Activated CD4-positive, alpha-beta T cell treated with anti-CD3 and anti-CD28 coated beads, Interleukin-2, amount 50 U/mL, for 48 hours (primary cell): ENCODE results near the gene EVI2A.
A peak's percentile ranks its signal among the peaks of the same experiment; 100 is the strongest.
"Not testable (repeated sequence)": the region's sequence is repeated elsewhere in the genome, so short reads cannot be mapped to it uniquely, and the experiment has no call there.

ENCODE experiments used
- DNase-seq, 2 experiments: peaks; one replicate each; pipeline ENCODE4 v3.0.0-alpha.2; 2020

The EVI2A gene, protein sequence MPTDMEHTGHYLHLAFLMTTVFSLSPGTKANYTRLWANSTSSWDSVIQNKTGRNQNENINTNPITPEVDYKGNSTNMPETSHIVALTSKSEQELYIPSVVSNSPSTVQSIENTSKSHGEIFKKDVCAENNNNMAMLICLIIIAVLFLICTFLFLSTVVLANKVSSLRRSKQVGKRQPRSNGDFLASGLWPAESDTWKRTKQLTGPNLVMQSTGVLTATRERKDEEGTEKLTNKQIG

DNA sequence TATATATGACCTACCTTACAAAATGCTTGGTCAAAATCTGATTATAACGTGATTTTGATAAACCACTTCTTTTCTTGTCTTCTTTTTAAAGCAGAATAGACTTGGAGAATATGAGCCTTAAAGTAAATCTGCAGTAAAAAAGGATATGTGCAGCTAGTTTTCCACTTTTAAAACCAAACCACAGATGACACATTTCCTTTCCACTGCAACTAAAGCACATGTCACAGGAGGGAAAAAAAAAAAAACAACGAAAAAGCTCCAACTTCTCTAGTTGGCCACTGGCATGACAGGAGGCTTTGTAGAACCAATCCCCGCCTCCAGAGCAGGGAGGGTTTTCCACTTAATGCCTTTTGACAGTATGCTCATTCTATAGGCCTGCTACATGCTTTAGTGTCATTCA, at the start of gene EVI2A:
Gene EVI2A, minus strand, starts transcription at position 142 of the 400 bp plus-strand sequence. CDS start 2,609 bp downstream, outside the sequence.
- DNase-seq: peak; percentile 69 to 80

DNA sequence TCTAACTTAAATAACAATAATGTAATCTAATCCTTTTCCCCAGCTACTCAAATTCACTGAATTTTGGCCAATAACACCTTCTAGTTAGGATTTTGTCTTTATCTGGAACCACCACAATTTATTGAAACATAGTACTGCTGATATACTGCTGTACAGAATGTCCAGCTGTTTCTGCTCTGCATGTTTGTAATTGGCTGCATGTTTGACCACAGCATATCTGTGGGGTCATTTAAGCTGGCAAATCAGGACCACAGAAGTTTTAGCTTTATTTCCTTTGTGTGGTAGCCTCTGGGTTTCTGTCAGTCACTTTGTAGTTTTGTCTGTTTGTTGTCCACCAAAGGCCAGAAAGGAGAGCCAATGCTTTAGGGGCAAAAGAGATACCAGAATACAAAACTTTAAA, 47.8 kb upstream of the EVI2A start:
- DNase-seq: no peak

DNA sequence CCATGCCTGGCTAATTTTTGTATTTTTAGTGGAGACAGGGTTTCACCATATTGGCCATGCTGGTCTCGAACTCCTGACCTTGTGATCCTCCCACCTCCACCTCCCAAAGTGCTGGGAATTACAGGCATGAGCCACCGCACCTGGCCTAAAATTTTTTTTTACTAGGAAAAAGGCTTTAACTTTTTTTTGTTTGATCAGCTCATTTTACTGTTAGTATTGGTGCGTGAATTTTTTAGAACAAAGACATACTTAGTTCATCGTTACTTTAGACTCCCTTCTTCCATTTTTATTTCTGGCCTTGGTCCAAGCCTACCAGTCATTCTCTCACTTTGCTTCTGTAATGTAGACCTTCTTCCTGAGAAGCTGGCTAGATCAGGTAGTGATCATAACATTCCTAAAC, 44.7 kb upstream of the EVI2A start:
- DNase-seq: no peak

DNA sequence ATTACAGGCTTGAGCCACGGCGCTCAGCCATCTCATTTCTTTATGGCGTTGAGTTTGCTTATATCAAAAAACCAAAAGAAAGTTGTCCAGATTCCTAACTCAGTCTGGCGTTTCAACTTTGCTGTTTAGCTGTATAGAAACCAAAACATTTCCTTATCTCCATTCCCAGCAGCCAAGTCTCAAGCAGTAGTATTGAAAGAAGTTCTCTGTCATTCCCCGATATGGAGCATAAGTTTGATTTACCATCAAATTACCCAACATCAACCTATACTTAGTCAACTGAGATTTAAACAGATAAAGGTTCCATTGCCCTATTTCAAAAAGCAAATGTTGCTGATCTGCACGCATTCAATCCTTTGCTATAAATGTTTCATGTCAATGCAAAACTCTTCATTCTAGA, 42.6 kb upstream of the EVI2A start:
- no peak for DNase-seq

DNA sequence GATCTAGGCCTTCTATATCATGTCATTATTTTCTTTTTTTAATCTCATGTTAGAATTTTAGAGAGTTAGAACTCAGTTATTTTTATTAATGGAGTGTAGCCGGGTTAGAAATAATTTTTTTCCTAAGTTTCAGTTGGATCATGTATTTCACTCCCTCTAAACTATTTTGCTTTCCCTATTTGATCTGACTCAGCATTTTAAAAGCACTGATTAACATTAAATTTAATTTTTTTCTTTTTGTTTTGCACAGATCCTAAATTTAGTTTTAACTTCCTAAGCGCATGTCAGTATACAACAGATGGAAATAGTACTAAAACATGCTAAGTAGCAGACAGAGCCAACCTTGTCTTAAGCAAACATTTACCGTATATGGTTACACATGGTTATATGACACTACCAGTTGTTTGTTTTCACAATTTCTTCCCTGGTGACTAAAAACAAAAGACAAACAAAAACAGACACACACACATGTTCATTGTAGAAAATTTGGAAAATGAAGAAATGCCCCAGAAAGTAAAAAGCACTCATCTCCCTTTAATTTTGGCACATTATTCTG, 36.5 kb upstream of the EVI2A start:
- no peak for DNase-seq

DNA sequence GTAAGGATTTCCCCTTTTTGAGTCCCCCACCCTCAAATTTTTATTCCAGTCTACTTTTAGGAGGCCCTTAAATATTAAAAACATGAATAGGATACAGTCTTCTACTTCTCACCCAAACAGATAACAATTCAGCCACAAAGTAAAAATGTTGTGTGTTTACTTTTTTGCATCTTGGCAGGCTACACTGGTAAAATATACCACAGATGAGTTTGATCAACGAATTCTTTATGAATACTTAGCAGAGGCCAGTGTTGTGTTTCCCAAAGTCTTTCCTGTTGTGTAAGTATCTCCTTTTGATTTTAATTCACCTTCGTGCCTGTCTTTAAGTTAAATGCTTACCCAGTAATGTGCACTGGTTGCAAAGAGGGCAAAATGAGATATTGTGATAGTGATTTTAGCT, 35.7 kb upstream of the EVI2A start:
- DNase-seq: no peak

DNA sequence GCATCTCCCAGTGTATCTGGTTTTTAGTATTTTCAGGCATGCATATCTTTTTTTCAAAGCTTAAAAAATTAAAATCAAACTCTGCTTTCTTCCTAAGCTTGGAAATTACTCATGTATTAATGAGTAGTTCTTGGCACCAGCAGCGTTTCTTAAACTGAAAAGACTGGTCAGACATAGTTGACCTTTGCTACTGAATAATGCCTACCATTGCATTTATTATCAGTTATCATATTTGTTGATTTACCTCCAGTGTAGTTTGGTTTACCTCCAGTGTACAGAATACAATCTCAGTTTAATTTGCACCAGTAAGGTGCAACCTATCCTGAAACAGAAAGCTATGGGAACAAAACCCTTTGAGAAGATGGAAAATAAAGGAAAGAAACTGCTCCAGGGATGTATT, 34.5 kb upstream of the EVI2A start:
- DNase-seq: no peak

DNA sequence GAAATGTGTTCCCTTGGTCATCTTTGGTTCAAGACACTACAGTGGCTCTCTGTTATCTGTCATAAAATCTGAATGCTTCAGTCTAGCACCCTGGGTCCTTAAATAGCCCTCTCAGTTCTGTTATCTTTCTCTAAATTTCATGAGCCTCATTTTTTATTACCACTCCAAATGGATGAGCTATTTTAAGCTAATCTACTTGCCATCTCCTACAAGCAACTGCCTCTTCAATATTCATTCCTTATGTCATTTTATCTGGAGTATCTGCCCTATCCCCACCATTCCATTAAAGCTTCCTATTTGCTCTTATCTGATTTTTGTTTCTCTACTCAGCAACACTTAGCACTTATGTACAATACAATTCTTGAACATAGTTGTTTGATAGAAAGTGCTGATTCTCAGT, 28.0 kb upstream of the EVI2A start:
- no peak for DNase-seq

DNA sequence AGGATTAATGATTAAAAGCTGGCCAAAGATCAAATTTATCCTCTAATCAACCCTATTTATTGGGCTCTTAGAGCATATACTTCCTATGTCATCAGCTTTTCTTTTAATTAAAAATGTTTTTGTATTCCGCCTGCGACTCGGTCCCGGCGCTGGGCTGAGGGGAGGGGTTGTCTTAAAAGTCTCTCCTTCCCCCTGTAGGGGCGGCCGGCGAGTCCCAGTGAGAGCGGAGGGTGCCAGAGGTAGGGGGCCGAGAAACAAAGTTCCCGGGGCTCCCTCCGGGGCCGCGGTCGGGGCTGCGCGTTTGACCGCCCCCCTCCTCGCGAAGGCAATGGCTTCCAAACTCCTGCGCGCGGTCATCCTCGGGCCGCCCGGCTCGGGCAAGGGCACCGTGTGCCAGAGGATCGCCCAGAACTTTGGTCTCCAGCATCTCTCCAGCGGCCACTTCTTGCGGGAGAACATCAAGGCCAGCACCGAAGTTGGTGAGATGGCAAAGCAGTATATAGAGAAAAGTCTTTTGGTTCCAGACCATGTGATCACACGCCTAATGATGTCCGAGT, 23.8 kb upstream of the EVI2A start:
- DNase-seq: not testable (repeated sequence)

DNA sequence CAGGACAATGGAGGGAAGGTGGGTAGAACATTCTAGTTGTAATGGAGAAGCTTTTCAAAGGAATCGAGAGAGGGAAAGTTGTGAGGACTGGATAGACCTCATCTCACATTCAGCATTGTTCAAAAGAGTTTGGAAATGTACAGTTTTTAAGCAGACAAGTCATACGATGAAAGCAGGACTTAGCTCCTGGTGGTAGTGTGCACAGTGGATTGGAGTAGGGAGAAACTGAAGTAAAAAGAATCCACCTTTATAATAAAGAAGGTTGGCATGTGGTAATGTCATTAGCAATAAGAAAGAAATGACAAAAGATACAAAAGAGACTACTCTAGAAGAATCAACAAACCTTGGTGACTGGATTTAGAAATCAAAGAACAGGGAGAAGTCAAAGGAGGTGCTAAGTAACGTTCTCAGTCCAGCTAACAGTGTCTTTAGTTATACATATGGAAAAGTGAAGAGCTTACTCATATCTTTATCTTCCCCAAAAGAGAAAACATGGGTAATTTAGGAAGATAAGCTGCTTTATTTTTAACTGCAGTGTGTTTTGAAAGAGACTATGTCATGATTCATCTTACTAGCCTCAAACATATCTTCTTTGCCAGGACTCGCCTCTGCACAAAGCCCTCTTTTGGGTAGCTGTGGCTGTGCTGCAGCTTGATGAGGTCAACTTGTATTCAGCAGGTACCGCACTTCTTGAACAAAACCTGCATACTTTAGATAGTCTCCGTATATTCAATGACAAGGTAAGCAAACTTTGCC, 18.7 kb upstream of the EVI2A start:
- DNase-seq: no peak

DNA sequence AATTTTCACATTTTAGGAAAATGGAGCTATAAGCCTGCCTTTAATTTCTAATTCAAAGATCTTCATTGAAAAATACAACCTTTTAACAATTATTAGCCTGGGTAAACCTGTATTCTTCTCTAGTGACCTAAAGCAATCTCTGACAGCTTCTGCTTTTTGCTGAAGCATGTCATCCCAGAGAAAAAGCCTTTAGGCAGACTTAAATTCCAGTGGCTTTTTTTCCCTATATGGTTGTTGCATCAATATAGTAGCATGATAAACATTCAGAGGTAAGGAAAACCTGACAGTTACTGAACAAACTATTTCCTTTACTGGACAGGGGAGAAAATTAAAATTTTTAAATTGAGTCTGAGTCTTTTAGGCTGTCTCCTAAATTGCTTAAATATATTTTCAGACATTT, 7.8 kb upstream of the EVI2A start:
- DNase-seq: no peak

DNA sequence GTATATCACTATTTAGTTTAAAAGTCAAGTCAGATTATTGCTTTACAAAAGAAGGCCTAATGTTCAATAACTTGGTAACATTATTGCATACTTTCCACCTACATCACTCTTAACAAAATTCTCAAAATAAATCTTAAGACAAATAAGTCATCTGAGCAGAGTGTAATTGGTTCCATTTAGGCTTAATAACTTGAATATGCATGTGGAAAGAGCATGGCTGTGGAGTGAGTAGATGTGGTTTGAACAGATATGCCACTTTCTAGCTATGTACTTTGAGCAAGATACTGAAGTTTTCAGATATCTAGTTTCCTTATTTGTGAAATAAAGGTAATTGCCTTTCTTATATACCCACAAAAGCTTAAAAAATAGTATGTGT, 6.7 kb upstream of the EVI2A start:
- no peak for DNase-seq

DNA sequence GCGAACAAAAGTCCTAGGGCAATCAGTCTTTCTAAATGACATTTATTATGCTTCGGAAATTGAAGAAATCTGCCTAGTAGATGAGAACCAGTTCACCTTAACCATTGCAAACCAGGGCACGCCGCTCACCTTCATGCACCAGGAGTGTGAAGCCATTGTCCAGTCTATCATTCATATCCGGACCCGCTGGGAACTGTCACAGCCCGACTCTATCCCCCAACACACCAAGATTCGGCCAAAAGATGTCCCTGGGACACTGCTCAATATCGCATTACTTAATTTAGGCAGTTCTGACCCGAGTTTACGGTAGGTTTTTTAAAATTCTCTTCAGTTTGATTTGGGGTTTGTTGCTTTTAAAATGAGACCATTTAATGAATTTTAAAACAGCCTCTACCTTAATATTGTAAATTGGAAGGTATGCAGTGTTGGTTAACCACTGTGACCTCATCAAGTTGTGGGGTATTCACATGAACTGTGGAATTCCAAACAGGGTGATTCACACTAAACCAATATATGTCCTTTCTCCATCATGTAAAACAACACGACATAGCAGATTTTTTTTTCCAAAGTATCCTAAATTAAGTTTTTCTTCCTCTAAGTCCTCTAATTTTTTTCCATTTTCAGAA, 6.2 kb upstream of the EVI2A start:
- DNase-seq: no peak

DNA sequence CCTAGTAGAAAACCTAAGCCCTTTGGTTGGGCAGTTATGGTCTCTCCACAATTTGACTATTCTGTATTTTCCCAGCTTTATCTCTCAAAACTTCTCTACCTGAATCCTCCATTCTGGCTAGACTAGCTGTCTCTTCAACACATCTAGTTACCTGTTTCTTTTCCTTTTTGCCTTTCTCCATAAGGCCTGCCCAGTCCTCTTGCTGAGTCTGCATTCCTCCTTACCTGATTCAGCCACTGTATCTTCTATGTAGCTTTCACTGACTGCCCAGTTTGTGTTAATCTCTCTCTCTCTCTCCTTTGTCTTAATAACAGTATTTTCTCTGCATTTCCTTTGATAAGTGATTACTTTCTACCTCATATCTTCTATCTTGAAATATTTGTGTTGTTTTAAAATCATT, 2.1 kb upstream of the EVI2A start:
- DNase-seq: no peak

DNA sequence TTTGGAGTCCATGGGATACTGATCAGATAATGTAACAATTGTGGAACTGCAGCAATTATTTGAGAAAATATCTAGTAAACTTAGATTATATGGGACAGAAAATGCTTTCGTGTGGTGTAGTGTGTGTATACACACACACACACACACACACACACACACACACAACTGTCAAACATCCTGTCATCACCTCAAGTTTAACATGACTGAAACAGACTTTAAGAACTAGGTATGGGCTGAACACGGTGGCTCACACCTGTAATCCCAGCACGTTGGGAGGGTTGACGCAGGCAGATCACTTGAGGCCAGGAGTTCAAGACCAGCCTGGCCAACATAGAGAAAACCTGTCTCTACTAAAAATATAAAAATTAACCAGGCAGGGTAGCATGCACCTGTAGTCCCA, 544 bp upstream of the EVI2A start:
- no peak for DNase-seq

DNA sequence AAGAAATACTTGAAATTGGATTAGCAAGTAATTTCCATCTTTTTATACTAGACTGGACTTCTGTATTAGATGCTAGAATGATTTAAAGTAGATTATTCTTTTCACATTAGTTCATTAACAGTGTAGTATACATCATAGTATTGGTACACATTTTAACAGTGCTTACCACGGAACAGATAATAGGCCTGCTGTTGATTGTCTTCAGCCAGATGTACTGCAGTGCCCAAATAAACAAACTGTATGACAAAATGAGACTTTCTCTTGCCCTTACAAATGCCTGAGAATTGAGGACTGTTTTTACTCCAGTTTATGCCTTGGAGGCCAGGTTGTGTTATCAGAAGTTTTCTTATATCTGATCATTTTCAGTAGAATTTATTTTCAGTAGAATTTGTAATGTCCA, 631 bp downstream of the EVI2A start:
- DNase-seq: no peak

DNA sequence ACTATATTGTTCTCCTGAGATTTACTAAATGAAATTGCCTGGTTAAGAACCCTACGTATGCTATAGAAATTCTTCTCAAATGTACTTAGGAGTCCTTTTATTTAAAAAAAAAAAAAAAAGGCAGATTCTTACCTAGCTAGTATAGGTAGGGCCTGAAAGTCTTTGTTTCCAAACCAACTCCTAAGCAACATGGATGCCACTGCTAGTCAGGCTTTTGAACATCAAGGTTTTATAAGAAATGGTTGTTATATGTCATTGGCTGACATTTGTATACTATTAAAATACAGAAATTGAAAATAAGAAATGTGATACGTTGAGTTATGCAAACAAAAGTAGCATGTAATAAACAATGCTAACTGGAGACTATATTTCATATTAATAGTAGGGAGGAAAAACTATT, 1.2 kb downstream of the EVI2A start:
- no peak for DNase-seq

DNA sequence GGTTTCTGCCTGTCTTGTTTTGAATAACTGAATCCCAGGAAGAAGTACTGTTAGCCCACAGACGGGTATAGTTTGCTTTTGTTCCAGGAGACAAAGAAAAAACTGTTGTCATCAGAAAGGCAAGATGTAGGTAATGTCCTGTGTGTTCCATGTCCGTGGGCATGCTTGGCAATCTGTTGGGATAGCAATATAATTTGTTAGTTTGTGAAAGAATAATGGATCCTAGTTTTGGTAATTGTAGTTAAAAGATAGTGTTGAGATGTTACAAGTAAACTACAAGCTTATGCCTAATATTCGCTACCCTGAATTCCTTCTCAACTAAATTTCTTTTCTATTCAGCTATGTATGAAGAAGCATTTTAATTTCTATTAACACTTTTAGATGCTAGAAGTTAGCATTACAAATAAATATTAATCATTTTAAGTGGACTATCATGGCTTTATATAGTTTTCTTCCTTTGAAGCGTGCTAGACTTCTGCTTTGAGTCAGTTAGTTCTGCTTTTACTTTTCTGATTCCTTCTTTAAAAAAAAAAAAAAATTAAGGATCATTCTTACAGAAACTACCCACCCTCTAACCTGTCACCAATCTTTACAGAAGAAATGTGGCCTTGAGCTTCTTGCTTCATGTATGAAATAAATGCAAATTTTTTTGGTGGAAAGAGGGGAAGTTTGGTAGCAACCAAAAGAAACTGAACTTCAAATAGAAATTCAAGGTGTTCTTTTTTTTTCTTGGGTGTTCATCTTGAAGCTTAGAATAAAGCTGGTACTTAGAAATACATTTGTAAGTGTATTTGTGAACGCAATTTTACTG, 2.4 kb downstream of the EVI2A start:
- DNase-seq: no peak

DNA sequence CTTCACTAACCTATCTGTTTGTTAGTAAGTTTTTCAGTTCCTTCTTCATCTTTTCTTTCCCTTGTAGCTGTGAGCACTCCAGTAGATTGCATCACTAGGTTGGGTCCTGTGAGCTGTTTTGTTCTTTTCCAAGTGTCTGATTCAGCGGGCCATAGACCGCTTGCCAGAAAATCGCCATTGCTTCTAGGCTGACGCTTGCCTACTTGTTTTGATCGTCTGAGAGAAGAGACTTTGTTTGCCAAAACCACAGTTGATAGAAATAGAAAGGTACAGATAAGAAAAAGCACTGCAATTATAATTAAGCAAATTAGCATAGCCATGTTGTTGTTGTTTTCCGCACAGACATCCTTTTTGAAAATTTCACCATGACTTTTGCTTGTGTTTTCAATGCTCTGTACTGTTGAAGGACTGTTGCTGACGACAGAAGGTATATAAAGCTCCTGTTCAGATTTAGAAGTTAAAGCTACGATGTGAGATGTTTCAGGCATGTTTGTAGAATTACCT, 3.1 kb downstream of the EVI2A start:
- DNase-seq: peak; percentile 49 to 63

DNA sequence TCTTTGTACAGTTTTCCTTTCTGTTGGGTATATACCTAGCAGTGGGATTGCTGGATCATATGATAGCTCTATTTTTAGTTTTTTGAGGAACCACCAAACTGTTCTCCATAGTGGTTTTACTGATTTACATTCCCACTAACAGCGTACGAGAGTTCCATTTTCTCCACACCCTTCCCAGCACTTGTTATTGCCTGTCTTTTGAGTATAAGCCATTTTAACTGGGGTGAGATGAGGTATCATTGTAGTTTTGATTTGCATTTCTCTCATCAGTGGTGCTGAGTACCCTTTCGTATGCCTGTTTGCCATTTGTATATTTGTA, 6.7 kb downstream of the EVI2A start:
- no peak for DNase-seq

DNA sequence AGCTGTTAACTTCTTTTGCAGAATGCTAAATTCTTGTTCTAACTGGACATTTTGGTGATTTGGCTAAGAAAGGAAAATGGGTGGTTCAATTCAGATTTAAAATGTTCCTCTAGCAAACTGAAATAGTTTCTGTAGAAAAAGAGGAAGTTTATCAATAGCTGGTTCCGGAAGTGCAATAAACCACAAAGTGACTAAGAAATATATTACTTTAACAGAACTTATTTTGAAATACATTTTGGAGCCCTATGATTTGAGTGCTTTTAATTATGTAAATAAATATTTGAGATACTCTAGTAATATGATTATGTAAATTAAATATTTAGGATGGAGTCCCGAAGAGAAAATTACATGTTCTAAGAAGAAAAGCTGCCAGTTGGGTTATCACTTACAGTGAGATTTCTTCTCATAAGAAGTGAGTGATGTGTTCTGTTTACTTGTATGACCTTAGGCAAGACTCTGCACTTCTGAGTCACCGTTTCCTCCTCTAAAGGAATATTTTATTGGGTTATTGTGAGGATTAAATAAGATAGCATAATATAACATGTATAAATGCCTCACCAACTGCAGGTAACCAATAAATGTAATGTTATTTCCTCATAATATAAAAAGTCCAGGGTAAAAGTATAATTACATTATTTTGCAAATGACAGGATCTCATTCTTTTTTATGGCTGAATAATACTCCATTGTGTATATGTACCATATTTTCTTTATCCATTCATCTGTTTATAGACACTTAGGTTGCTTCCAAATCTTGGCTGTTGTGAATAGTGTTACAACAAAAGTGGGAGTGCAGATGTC, 7.2 kb downstream of the EVI2A start, which contains the start of gene EVI2B:
Gene EVI2B, minus strand, starts transcription at position 73 of the 800 bp plus-strand sequence. CDS start 8,445 bp downstream, outside the sequence.
- no peak for DNase-seq

DNA sequence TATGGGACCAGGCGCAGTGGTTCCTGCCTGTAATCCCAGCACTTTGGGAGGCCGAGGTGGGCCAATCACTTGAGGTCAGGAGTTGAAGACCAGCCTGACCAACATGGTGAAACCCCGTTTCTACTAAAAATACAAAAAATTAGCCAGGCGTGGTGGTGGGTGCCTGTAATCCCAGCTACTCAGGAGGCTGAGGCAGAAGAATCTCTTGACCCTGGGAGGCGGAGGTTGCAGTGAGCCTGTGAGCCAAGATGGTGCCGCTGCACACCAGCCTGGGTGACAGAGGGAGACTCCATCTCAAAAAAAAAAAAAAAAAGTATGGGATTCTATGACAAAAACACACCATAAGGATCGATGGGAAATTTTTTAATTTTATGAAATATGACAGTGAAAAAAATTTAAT, 9.2 kb downstream of the EVI2A start:
- DNase-seq: peak; percentile 39 to 49
